Osteocyte (in vitro differentiated cells): ENCODE data around the gene PCGF1. TPM values are rescaled to one million over a fixed set of nuclear protein-coding genes. Genes with fewer than 3 reads are reported as not detected.

Experiments used
- DNase-seq: peaks from one replicate; pipeline ENCODE4 v3.0.0; 2021; ENCODE audit warnings: mixed read lengths; ENCODE audit not compliant: unreplicated experiment; ENCODE audit errors: extremely low spot score
- H3K27ac Mint-ChIP-seq: one replicate; pipeline ENCODE4 v1.8.0; 2021; ENCODE audit warnings: mild to moderate bottlenecking, mixed read lengths; ENCODE audit not compliant: unreplicated experiment
- H3K27me3 Mint-ChIP-seq: one replicate; pipeline ENCODE4 v1.8.0; 2021; ENCODE audit warnings: mixed read lengths; ENCODE audit not compliant: unreplicated experiment
- H3K36me3 Mint-ChIP-seq: one replicate; pipeline ENCODE4 v1.8.0; 2021; ENCODE audit warnings: mixed read lengths; ENCODE audit not compliant: unreplicated experiment
- H3K4me1 Mint-ChIP-seq: one replicate; pipeline ENCODE4 v1.8.0; 2021; ENCODE audit warnings: mixed read lengths; ENCODE audit not compliant: unreplicated experiment
- H3K4me3 Mint-ChIP-seq: one replicate; pipeline ENCODE4 v1.8.0; 2021; ENCODE audit warnings: mild to moderate bottlenecking, moderate library complexity, mixed read lengths; ENCODE audit not compliant: unreplicated experiment
- H3K9me3 Mint-ChIP-seq: one replicate; pipeline ENCODE4 v1.8.0; 2021; ENCODE audit warnings: mixed read lengths; ENCODE audit not compliant: unreplicated experiment
- total RNA-seq: library from RNA; stranded (reverse); gene quantifications from 2 replicates; pipeline ENCODE4 v1.2.1, GENCODE V29; 2021
- TF ChIP-seq, protein P1 (sequence below): fragments of 200-600 bp; sonication (generic); IDR thresholded peaks from 2 replicates; pipeline ENCODE4 v1.5.0; 2021; ENCODE audit warnings: antibody characterized with exemption, mild to moderate bottlenecking, moderate library complexity

PCGF1 gene
- total RNA-seq, 1 donor from 2014 or later, result 32.5 TPM

DNA sequence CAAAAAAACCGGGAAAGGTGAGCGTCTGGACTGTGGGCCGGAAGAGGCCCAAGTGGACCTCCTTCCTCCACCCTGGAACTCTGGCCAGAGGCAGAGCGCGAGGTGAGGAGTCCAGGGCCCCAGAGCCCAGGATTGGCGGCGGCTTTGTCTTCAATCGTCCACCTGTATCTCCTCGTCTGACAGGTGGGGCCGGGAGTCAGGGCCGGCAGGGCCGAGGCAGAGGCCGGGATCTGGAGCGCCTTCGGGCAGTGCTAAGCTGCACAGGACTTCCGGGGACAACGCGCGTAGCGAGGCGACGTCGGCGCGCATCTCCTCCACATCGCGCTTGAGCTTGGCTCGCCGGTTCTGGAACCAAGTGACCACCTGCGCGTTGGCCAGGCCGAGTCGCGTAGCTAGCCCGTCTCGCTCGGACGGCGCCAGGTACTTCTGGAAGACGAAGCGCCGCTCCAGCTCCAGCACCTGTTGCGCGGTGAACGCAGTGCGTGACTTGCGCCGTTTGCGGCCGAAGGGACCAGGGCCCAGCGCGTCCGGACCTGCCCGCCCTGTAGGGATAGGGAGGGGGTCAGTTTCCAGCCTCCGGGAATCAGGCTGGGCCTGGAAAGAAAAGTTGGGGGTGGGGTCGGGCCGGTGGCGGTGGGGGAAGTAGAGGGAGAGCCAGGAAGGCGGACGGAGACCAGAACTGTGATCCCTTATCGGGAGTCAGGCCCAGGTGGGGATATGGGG, 9.6 kb downstream of the PCGF1 start:
- Mint-ChIP-seq H3K27me3 (peaks cover 39% of the 10 kb centered on the region), H3K4me1 (peaks cover 36% of the 10 kb centered on the region), H3K36me3 (peaks cover 18% of the 10 kb centered on the region), H3K27ac (no peak overlapping the region), H3K9me3 (no peaks in the 10 kb centered on the region), H3K4me3 (peak overlapping the region; percentile 76)
- no peak for DNase-seq
- TF ChIP-seq, protein P1, sequence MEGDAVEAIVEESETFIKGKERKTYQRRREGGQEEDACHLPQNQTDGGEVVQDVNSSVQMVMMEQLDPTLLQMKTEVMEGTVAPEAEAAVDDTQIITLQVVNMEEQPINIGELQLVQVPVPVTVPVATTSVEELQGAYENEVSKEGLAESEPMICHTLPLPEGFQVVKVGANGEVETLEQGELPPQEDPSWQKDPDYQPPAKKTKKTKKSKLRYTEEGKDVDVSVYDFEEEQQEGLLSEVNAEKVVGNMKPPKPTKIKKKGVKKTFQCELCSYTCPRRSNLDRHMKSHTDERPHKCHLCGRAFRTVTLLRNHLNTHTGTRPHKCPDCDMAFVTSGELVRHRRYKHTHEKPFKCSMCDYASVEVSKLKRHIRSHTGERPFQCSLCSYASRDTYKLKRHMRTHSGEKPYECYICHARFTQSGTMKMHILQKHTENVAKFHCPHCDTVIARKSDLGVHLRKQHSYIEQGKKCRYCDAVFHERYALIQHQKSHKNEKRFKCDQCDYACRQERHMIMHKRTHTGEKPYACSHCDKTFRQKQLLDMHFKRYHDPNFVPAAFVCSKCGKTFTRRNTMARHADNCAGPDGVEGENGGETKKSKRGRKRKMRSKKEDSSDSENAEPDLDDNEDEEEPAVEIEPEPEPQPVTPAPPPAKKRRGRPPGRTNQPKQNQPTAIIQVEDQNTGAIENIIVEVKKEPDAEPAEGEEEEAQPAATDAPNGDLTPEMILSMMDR, result no peak

DNA sequence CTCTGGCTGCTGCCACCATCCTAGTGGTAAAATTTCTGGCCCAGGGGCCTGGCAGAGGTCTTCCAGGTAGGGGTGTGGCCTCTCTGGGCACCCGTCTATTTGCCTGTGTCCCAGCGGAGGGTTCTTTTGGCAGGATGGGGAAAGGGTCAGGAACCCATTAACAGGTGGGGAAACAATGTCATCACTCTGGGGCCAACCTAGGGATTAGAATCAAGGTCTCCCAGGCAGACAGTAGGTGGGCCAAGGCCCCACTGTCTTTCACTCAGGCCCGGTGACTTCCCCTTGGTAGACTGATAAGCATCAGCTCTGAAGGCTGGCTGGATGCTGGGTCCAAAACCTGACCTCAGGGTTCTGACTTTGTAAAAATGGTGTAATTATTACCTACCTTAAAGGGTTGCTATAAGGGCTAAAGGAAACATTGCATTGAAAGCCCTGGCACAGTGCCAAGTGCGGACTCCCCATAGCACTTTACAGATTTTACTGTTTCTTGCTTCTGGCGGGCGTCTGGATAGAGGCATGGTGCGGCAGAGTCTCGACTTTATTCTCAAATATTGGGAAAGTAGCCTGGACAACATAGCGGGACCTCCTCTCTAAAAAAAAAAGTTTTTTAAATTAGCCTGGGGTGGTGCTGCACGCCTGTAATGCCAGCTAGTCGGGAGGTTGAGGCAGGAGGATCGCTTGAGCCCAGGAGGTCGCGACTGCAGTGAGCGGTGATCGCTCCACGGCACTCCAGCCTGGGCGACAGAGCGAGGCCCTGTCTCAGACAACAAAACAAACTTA, 10.3 kb downstream of the PCGF1 start:
- no peak for DNase-seq
- peaks cover 23% of the 10 kb centered on the region for H3K36me3 Mint-ChIP-seq
- peaks cover 39% of the 10 kb centered on the region for H3K27me3 Mint-ChIP-seq
- peaks cover 30% of the 10 kb centered on the region for H3K4me1 Mint-ChIP-seq
- TF ChIP-seq, protein P1, result no peak
- H3K4me3 Mint-ChIP-seq, result peak overlapping the region; percentile 76
- no peak overlapping the region for H3K27ac Mint-ChIP-seq
- H3K9me3 Mint-ChIP-seq, result no peaks in the 10 kb centered on the region

DNA sequence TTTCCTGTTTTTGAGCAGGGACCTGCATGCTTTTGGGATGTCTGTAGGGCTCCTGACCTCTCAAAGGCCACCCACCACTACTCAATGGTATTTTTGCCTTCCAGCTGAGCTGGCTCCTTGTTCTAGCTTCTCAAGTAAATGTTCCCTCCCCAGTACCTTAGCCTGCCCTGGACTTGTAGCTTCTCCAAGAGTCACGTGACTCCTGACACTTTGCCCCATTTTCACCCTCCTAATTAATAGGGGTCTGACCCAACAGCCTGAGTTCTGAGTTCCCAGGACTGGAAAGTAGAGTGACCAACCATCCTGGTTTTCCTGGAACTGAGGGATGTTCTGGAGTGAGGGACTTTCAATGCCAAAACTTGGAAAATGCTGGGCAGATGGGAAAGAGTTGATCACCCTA, 12.1 kb downstream of the PCGF1 start:
- Mint-ChIP-seq H3K27ac (no peak overlapping the region), H3K27me3 (peaks cover 29% of the 10 kb centered on the region), H3K4me1 (peaks cover 24% of the 10 kb centered on the region), H3K9me3 (no peaks in the 10 kb centered on the region), H3K4me3 (no peak overlapping the region), H3K36me3 (peaks cover 35% of the 10 kb centered on the region)
- TF ChIP-seq, protein P1, result no peak
- DNase-seq, result no peak

DNA sequence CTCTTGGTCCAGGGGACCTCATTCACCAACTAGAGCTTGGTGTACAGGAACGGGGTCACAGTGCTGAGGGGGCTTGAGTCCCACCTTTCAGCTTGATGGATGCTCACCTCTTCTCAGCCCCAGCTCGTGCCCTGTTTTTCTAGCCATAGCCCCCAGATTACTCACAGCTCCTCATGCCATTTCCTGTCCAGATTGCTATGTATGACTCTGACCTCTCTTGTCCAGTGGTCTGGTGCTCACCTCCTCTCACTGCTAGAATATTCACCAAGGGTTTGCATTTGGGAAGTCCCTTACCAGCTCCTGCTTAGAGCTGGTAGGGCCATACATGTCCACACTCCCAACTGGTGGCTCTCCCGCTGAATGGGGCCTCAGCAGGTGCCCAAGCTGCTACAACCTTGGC, 13.9 kb downstream of the PCGF1 start:
- DNase-seq, result no peak
- Mint-ChIP-seq H3K27ac (no peak overlapping the region), H3K4me1 (peaks cover 13% of the 10 kb centered on the region), H3K36me3 (peaks cover 38% of the 10 kb centered on the region), H3K4me3 (no peak overlapping the region), H3K9me3 (no peaks in the 10 kb centered on the region), H3K27me3 (peaks cover 16% of the 10 kb centered on the region)
- TF ChIP-seq, protein P1, result no peak
